Muscle layer of colon (tissue), 2 donors: ENCODE results near the gene DOCK1.

Experiments
- H3K27ac ChIP-seq: one replicate; pipeline ENCODE4 v1.7.0; 2013; ENCODE audit warnings: low read depth, mild to moderate bottlenecking, low read length, moderate library complexity
- H3K27me3 ChIP-seq, 2 donors: one replicate each; pipeline ENCODE4 v1.7.0; 2013; ENCODE audit warnings: low read length in 2 of 2, mild to moderate bottlenecking in 2 of 2; ENCODE audit not compliant: insufficient read depth in 2 of 2, control insufficient read depth in 1 of 2
- H3K36me3 ChIP-seq: one replicate; pipeline ENCODE4 v1.7.0; 2013; ENCODE audit warnings: mild to moderate bottlenecking, low read length; ENCODE audit not compliant: insufficient read depth
- H3K4me1 ChIP-seq: one replicate; pipeline ENCODE4 v1.7.0; 2013; ENCODE audit warnings: mild to moderate bottlenecking, low read length; ENCODE audit not compliant: insufficient read depth
- H3K4me3 ChIP-seq, 2 donors: one replicate each; pipeline ENCODE4 v1.7.0; 2013; ENCODE audit warnings: low read length in 2 of 2, low read depth in 1 of 2, mild to moderate bottlenecking in 1 of 2, moderate library complexity in 1 of 2
- H3K9ac ChIP-seq: one replicate; pipeline ENCODE4 v1.7.0; 2013; ENCODE audit warnings: low read length
- H3K9me3 ChIP-seq: one replicate; pipeline ENCODE4 v1.7.0; 2013; ENCODE audit warnings: mild to moderate bottlenecking, low read length
- donor health status: abdominal sarcoma.
- donor health status: Adenocarcinoma of cecum.

DOCK1 gene

GRCh38 chr10:127276794-127277462 lies 371.7 kb downstream of the DOCK1 start:
- H3K9ac ChIP-seq = no peak overlapping the region
- no peak overlapping the region for H3K27ac ChIP-seq
- H3K4me3 ChIP-seq = no peak overlapping the region
- H3K4me1 ChIP-seq = no peaks in the 10 kb centered on the region
- H3K27me3 ChIP-seq = no peaks in the 10 kb centered on the region
- H3K36me3 ChIP-seq = peaks cover 4% of the 10 kb centered on the region
- no peaks in the 10 kb centered on the region for H3K9me3 ChIP-seq

- H3K36me3 ChIP-seq = peaks cover 4% of the 10 kb centered on the region
- no peaks in the 10 kb centered on the region for H3K9me3 ChIP-seq
- H3K4me1 ChIP-seq = no peaks in the 10 kb centered on the region
- H3K27ac ChIP-seq = no peak overlapping the region
- no peaks in the 10 kb centered on the region for H3K27me3 ChIP-seq
- no peak overlapping the region for H3K4me3 ChIP-seq
- H3K9ac ChIP-seq = no peak overlapping the region
Observed at GRCh38 chr10:127278001-127278400, 372.8 kb downstream of the DOCK1 start.

- Histone ChIP-seq H3K27ac (no peak overlapping the region), H3K27me3 (no peaks in the 10 kb centered on the region), H3K4me3 (no peak overlapping the region), H3K9me3 (no peaks in the 10 kb centered on the region), H3K9ac (no peak overlapping the region), H3K36me3 (peaks cover 4% of the 10 kb centered on the region), H3K4me1 (no peaks in the 10 kb centered on the region)
Observed at GRCh38 chr10:127279334-127279774, 374.1 kb downstream of the DOCK1 start.

GRCh38 chr10:127280446-127280845 lies 375.2 kb downstream of the DOCK1 start:
- H3K4me3 ChIP-seq = no peak overlapping the region
- no peaks in the 10 kb centered on the region for H3K4me1 ChIP-seq
- H3K27me3 ChIP-seq = no peaks in the 10 kb centered on the region

GRCh38 chr10:127283017-127283416 lies 377.8 kb downstream of the DOCK1 start:
- Histone ChIP-seq H3K27ac (no peak overlapping the region), H3K4me1 (no peaks in the 10 kb centered on the region), H3K27me3 (no peaks in the 10 kb centered on the region), H3K9ac (no peak overlapping the region), H3K36me3 (peaks cover 4% of the 10 kb centered on the region), H3K9me3 (no peaks in the 10 kb centered on the region), H3K4me3 (no peak overlapping the region)

More at GRCh38 chr10:127280446-127280845, 375.2 kb downstream of the DOCK1 start:
- Histone ChIP-seq H3K9me3 (no peaks in the 10 kb centered on the region), H3K9ac (no peak overlapping the region), H3K27ac (no peak overlapping the region), H3K36me3 (peaks cover 4% of the 10 kb centered on the region)

- H3K4me1 ChIP-seq = no peaks in the 10 kb centered on the region
- peaks cover 4% of the 10 kb centered on the region for H3K36me3 ChIP-seq
- H3K9me3 ChIP-seq = no peaks in the 10 kb centered on the region
- no peak overlapping the region for H3K4me3 ChIP-seq
- no peak overlapping the region for H3K9ac ChIP-seq
- H3K27ac ChIP-seq = no peak overlapping the region
- H3K27me3 ChIP-seq = no peaks in the 10 kb centered on the region
Observed at GRCh38 chr10:127283576-127283975, 378.3 kb downstream of the DOCK1 start.

GRCh38 chr10:127290850-127291249 lies 385.6 kb downstream of the DOCK1 start:
- no peaks in the 10 kb centered on the region for H3K27me3 ChIP-seq
- H3K27ac ChIP-seq = no peak overlapping the region
- no peak overlapping the region for H3K4me3 ChIP-seq
- H3K9me3 ChIP-seq = no peaks in the 10 kb centered on the region
- H3K4me1 ChIP-seq = no peaks in the 10 kb centered on the region
- H3K9ac ChIP-seq = no peak overlapping the region
- no peaks in the 10 kb centered on the region for H3K36me3 ChIP-seq

- Histone ChIP-seq H3K4me1 (no peaks in the 10 kb centered on the region), H3K27ac (no peak overlapping the region), H3K27me3 (no peaks in the 10 kb centered on the region), H3K4me3 (no peak overlapping the region), H3K36me3 (no peaks in the 10 kb centered on the region), H3K9me3 (no peaks in the 10 kb centered on the region), H3K9ac (no peak overlapping the region)
Observed at GRCh38 chr10:127291329-127291728, 386.1 kb downstream of the DOCK1 start.

GRCh38 chr10:127292888-127293287 lies 387.7 kb downstream of the DOCK1 start:
- Histone ChIP-seq H3K9ac (no peak overlapping the region), H3K36me3 (no peaks in the 10 kb centered on the region), H3K27ac (no peak overlapping the region), H3K4me3 (no peak overlapping the region), H3K4me1 (no peaks in the 10 kb centered on the region), H3K9me3 (no peaks in the 10 kb centered on the region), H3K27me3 (no peaks in the 10 kb centered on the region)

GRCh38 chr10:127293640-127294039 lies 388.4 kb downstream of the DOCK1 start:
- H3K9me3 ChIP-seq = no peaks in the 10 kb centered on the region
- no peaks in the 10 kb centered on the region for H3K36me3 ChIP-seq
- no peaks in the 10 kb centered on the region for H3K4me1 ChIP-seq
- no peak overlapping the region for H3K4me3 ChIP-seq
- H3K9ac ChIP-seq = no peak overlapping the region
- H3K27me3 ChIP-seq = no peaks in the 10 kb centered on the region
- no peak overlapping the region for H3K27ac ChIP-seq

- H3K27me3 ChIP-seq = no peaks in the 10 kb centered on the region
Observed at GRCh38 chr10:127296696-127297095, 391.5 kb downstream of the DOCK1 start.

GRCh38 chr10:127298381-127298780 lies 393.2 kb downstream of the DOCK1 start:
- H3K9me3 ChIP-seq = no peaks in the 10 kb centered on the region
- no peak overlapping the region for H3K4me3 ChIP-seq
- H3K27me3 ChIP-seq = no peaks in the 10 kb centered on the region
- no peak overlapping the region for H3K9ac ChIP-seq
- H3K4me1 ChIP-seq = no peaks in the 10 kb centered on the region
- no peak overlapping the region for H3K27ac ChIP-seq
- no peaks in the 10 kb centered on the region for H3K36me3 ChIP-seq

More at GRCh38 chr10:127296696-127297095, 391.5 kb downstream of the DOCK1 start:
- Histone ChIP-seq H3K36me3 (no peaks in the 10 kb centered on the region), H3K4me3 (no peak overlapping the region), H3K9me3 (no peaks in the 10 kb centered on the region), H3K9ac (no peak overlapping the region), H3K4me1 (no peaks in the 10 kb centered on the region), H3K27ac (no peak overlapping the region)
